Activated B cell treated with CpG ODN at 0.5 μM for 24 hours (primary cell): ENCODE results near the gene CTNNBL1. TPM values are rescaled to one million over a fixed set of nuclear protein-coding genes. Genes with fewer than 3 reads are reported as not detected.
"Not testable (repeated sequence)": the region's sequence is repeated elsewhere in the genome, so short reads cannot be mapped to it uniquely, and the experiment has no call there.

Experiments used
- ATAC-seq: fragments of 200-7000 bp; cut with Tn5 transposase; one replicate; pipeline ENCODE4 v1.10.0; 2021; ENCODE audit warnings: low read depth, mild to moderate bottlenecking, moderate library complexity
- CTCF ChIA-PET: fragments of 350-600 bp; sonication (Branson Sonifier 250); formaldehyde crosslinking; loops from one replicate; lab custom pipeline; 2021; ENCODE audit warnings: antibody characterized with exemption; lab: Charles Lee
- POLR2A ChIA-PET: fragments of 350-600 bp; sonication (Branson Sonifier 250); formaldehyde crosslinking; loops from one replicate; lab custom pipeline; 2021; ENCODE audit warnings: antibody characterized with exemption; lab: Charles Lee
- DNase-seq: peaks from one replicate; pipeline ENCODE4 v3.0.0; 2022
- H3K27ac Mint-ChIP-seq: one replicate; pipeline ENCODE4 v1.8.0; 2020; ENCODE audit warnings: mixed read lengths
- H3K27me3 Mint-ChIP-seq: one replicate; pipeline ENCODE4 v1.8.0; 2021; ENCODE audit warnings: mixed read lengths
- H3K36me3 Mint-ChIP-seq: one replicate; pipeline ENCODE4 v1.8.0; 2021; ENCODE audit warnings: low read depth, mixed read lengths
- H3K4me1 Mint-ChIP-seq: one replicate; pipeline ENCODE4 v1.8.0; 2021; ENCODE audit warnings: mixed read lengths
- H3K4me3 Mint-ChIP-seq: one replicate; pipeline ENCODE4 v1.8.0; 2020; ENCODE audit warnings: mild to moderate bottlenecking, mixed read lengths
- H3K9me3 Mint-ChIP-seq: one replicate; pipeline ENCODE4 v1.8.0; 2020; ENCODE audit warnings: mixed read lengths
- intact Hi-C: fragments of 100-400 bp; cut with micrococcal nuclease; formaldehyde crosslinking; loops from one replicate; pipeline ENCODE4 v1.15.1; 2024
- total RNA-seq: library from RNA; stranded (reverse); gene quantifications from 2 replicates; pipeline ENCODE4 v1.2.3, GENCODE V29; 2022
- TF ChIP-seq, protein P1 (sequence below): fragments of 200-600 bp; IDR thresholded peaks from one replicate; pipeline ENCODE4 v1.8.0; 2022; ENCODE audit warnings: antibody characterized with exemption, mild to moderate bottlenecking

Gene CTNNBL1
- total RNA-seq, 1 donor from 2014 or later = 102 TPM

GRCh38 chr20:37657924-37658804 lies 35.7 kb upstream of the CTNNBL1 start:
- Mint-ChIP-seq H3K27ac (no peak overlapping the region), H3K36me3 (no peaks in the 10 kb centered on the region), H3K9me3 (no peaks in the 10 kb centered on the region), H3K4me3 (no peak overlapping the region), H3K4me1 (no peaks in the 10 kb centered on the region), H3K27me3 (peaks cover 5% of the 10 kb centered on the region)
- intact Hi-C loops = no loop called here
- CTCF ChIA-PET = no interaction called here
- POLR2A ChIA-PET = no interaction called here
- DNase-seq (no peak), ATAC-seq (no peak)
- TF ChIP-seq, protein P1, sequence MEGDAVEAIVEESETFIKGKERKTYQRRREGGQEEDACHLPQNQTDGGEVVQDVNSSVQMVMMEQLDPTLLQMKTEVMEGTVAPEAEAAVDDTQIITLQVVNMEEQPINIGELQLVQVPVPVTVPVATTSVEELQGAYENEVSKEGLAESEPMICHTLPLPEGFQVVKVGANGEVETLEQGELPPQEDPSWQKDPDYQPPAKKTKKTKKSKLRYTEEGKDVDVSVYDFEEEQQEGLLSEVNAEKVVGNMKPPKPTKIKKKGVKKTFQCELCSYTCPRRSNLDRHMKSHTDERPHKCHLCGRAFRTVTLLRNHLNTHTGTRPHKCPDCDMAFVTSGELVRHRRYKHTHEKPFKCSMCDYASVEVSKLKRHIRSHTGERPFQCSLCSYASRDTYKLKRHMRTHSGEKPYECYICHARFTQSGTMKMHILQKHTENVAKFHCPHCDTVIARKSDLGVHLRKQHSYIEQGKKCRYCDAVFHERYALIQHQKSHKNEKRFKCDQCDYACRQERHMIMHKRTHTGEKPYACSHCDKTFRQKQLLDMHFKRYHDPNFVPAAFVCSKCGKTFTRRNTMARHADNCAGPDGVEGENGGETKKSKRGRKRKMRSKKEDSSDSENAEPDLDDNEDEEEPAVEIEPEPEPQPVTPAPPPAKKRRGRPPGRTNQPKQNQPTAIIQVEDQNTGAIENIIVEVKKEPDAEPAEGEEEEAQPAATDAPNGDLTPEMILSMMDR = no peak

- H3K4me1 Mint-ChIP-seq = no peaks in the 10 kb centered on the region
- no peak overlapping the region for H3K4me3 Mint-ChIP-seq
- no peaks in the 10 kb centered on the region for H3K36me3 Mint-ChIP-seq
- intact Hi-C loops = no loop called here
- ATAC-seq (no peak), DNase-seq (no peak)
- TF ChIP-seq, protein P1 = no peak
- H3K27me3 Mint-ChIP-seq = peaks cover 7% of the 10 kb centered on the region
- H3K9me3 Mint-ChIP-seq = peaks cover 8% of the 10 kb centered on the region
- CTCF ChIA-PET = no interaction called here
- POLR2A ChIA-PET = no interaction called here
- H3K27ac Mint-ChIP-seq = no peak overlapping the region
Observed at GRCh38 chr20:37661519-37661918, 32.3 kb upstream of the CTNNBL1 start.

DNA sequence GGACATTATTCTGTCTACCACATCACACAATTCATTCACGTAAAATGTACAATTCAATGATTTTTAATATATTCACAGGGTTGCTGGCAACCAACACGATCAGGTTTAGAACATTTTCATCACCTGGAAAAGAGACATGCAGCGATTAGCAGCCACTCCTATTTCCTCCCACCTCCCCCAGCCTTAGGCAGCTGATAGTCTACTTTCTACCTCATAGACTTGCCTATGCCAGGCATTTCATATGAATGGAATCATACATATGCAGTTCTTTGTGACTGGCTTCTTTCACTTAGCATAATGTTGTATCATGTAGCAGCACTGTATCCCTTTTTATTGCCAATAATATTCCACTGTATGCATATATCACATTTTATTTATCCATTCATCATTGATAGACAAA lies 31.5 kb upstream of the CTNNBL1 start:
- TF ChIP-seq, protein P1 = no peak
- Mint-ChIP-seq H3K9me3 (peaks cover 8% of the 10 kb centered on the region), H3K4me3 (no peak overlapping the region), H3K4me1 (no peaks in the 10 kb centered on the region), H3K27me3 (peaks cover 10% of the 10 kb centered on the region), H3K36me3 (no peaks in the 10 kb centered on the region), H3K27ac (no peak overlapping the region)
- CTCF ChIA-PET = no interaction called here
- no peak for ATAC-seq
- POLR2A ChIA-PET = no interaction called here
- no peak for DNase-seq
- intact Hi-C loops = no loop called here

DNA sequence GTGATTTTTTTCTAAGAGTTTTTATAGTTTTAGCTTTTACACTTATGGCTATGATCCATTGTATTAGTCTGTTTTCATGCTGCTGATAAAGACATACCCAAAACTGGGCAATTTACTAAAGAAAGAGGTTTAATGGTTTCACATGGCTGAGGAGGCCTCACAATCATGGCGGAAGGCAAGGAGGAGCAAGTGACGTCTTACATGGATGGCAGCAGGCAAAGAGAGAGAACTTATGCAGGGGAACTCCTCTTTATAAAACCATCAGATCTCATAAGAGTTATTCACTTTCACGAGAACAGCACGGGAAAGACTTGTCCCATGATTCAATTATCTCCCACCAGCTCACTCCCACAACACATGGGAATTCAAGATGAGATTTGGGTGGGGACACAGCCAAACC lies 29.2 kb upstream of the CTNNBL1 start:
- H3K27ac Mint-ChIP-seq, DNase-seq, CTCF ChIA-PET, H3K36me3 Mint-ChIP-seq, H3K4me1 Mint-ChIP-seq, intact Hi-C loops, H3K9me3 Mint-ChIP-seq, POLR2A ChIA-PET, ATAC-seq, H3K4me3 Mint-ChIP-seq: not testable (repeated sequence)
- peaks cover 17% of the 10 kb centered on the region for H3K27me3 Mint-ChIP-seq

GRCh38 chr20:37668166-37668565 lies 25.7 kb upstream of the CTNNBL1 start:
- no peak overlapping the region for H3K4me3 Mint-ChIP-seq
- H3K36me3 Mint-ChIP-seq = no peaks in the 10 kb centered on the region
- no peak overlapping the region for H3K27ac Mint-ChIP-seq
- intact Hi-C loops = no loop called here
- H3K9me3 Mint-ChIP-seq = peaks cover 8% of the 10 kb centered on the region
- H3K4me1 Mint-ChIP-seq = no peaks in the 10 kb centered on the region
- ATAC-seq (no peak), DNase-seq (no peak)
- CTCF ChIA-PET = no interaction called here
- POLR2A ChIA-PET = no interaction called here
- H3K27me3 Mint-ChIP-seq = peaks cover 38% of the 10 kb centered on the region
- TF ChIP-seq, protein P1 = no peak
